Measurements from ENCODE around the gene TC2N. TPM values are rescaled to one million over a fixed set of nuclear protein-coding genes. Genes with fewer than 3 reads are reported as not detected.

Gene TC2N
- total and polyA plus RNA-seq, 2 experiments from 2014 or later: 22.0 to 77.2 TPM

- Histone ChIP-seq H3K4me3 (no peak overlapping the region), H3K4me1 (ENCODE audit: insufficient read depth) (peaks cover 32% of the 10 kb centered on the region), H3K9me2 (replicated peaks; ENCODE audit: insufficient read depth) (no peaks in the 10 kb centered on the region), H3K79me2 (no peaks in the 10 kb centered on the region), H3K4me2 (no peak overlapping the region), H2AFZ (no peak overlapping the region), H3K9me3 (ENCODE audit: low read depth) (no peaks in the 10 kb centered on the region), H3K27me3 (no peaks in the 10 kb centered on the region), H3K36me3 (replicated peaks; ENCODE audit: insufficient read depth, low read depth) (no peaks in the 10 kb centered on the region), H4K20me1 (ENCODE audit: insufficient read depth, poor library complexity, severe bottlenecking) (no peaks in the 10 kb centered on the region), H3K27ac (peak overlapping the region; percentile 81)
- no peak for TF ChIP-seq CTCF (IDR thresholded peaks at IDR 0.05; ENCODE audit: poor library complexity)
- 100% methylated on average over 1 of the region's 1 CpG for WGBS (ENCODE audit: low lambda C conversion rate, missing lambda C conversion rate)
- DNase-seq (ENCODE audit: low spot score): no peak
Measured at GRCh38 chr14:91754185-91754584, 113.2 kb downstream of the TC2N start.

- H3K9me3 ChIP-seq (ENCODE audit: low read depth): no peaks in the 10 kb centered on the region
- no peak overlapping the region for H3K4me2 ChIP-seq
- no peaks in the 10 kb centered on the region for H3K9me2 ChIP-seq (replicated peaks; ENCODE audit: insufficient read depth)
- H3K27ac ChIP-seq: peak overlapping the region; percentile 81
- H3K27me3 ChIP-seq: no peaks in the 10 kb centered on the region
- DNase-seq (ENCODE audit: low spot score): no peak
- TF ChIP-seq CTCF (IDR thresholded peaks at IDR 0.05; ENCODE audit: poor library complexity) (no peak), EZH2phosphoT487 (IDR thresholded peaks at IDR 0.05; ENCODE audit: low read depth, severe bottlenecking, unreplicated experiment) (no peak), EZH2 (IDR thresholded peaks at IDR 0.05; ENCODE audit: borderline replicate concordance) (no peak)
- no peak overlapping the region for H3K4me3 ChIP-seq
- no peaks in the 10 kb centered on the region for H3K36me3 ChIP-seq (replicated peaks; ENCODE audit: insufficient read depth, low read depth)
- H4K20me1 ChIP-seq (ENCODE audit: insufficient read depth, poor library complexity, severe bottlenecking): no peaks in the 10 kb centered on the region
- H3K4me1 ChIP-seq (ENCODE audit: insufficient read depth): peaks cover 32% of the 10 kb centered on the region
- no peaks in the 10 kb centered on the region for H3K79me2 ChIP-seq
- no peak overlapping the region for H2AFZ ChIP-seq
- WGBS (ENCODE audit: low lambda C conversion rate, missing lambda C conversion rate): 79% methylated on average over 4 of the region's 4 CpGs
Measured at GRCh38 chr14:91753501-91754128, 113.7 kb downstream of the TC2N start.

- H3K4me2 ChIP-seq: no peak overlapping the region
- H3K36me3 ChIP-seq (replicated peaks; ENCODE audit: insufficient read depth, low read depth): no peaks in the 10 kb centered on the region
- peak overlapping the region; percentile 81 for H3K27ac ChIP-seq
- no peaks in the 10 kb centered on the region for H3K79me2 ChIP-seq
- H3K9me3 ChIP-seq (ENCODE audit: low read depth): no peaks in the 10 kb centered on the region
- TF ChIP-seq CTCF (IDR thresholded peaks at IDR 0.05; ENCODE audit: poor library complexity): no peak
- no peak for TF ChIP-seq EZH2phosphoT487 (IDR thresholded peaks at IDR 0.05; ENCODE audit: low read depth, severe bottlenecking, unreplicated experiment)
- no peak for TF ChIP-seq EZH2 (IDR thresholded peaks at IDR 0.05; ENCODE audit: borderline replicate concordance)
- H3K4me1 ChIP-seq (ENCODE audit: insufficient read depth): peaks cover 32% of the 10 kb centered on the region
- no peaks in the 10 kb centered on the region for H3K9me2 ChIP-seq (replicated peaks; ENCODE audit: insufficient read depth)
- DNase-seq (ENCODE audit: low spot score): no peak
- 43% methylated on average over 1 of the region's 1 CpG for WGBS (ENCODE audit: low lambda C conversion rate, missing lambda C conversion rate)
- H3K4me3 ChIP-seq: no peak overlapping the region
- no peaks in the 10 kb centered on the region for H3K27me3 ChIP-seq
- no peak overlapping the region for H2AFZ ChIP-seq
- no peaks in the 10 kb centered on the region for H4K20me1 ChIP-seq (ENCODE audit: insufficient read depth, poor library complexity, severe bottlenecking)
Measured at GRCh38 chr14:91752961-91753360, 114.4 kb downstream of the TC2N start.

DNA sequence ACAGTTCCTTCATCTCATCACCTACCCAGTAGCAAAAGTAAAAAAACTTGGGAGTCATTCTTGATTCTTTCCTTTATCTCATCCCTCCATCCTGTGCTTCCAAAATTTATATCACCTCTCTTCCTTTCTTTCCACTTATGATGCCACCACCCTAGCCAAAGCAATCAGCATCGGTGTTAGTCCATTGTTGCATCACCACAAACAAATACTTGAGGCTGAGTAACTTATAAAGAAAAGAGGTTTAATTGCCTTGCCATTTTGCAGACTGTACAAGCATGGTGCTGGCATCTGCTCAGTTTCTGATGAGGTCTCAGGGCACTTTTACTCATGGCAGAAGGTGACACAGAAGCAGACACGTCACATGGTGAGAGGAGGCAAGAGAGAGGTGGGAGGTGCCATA, 115.6 kb downstream of the TC2N start:
- H3K27me3 ChIP-seq: no peaks in the 10 kb centered on the region
- no peaks in the 10 kb centered on the region for H3K79me2 ChIP-seq
- H3K9me3 ChIP-seq (ENCODE audit: low read depth): no peaks in the 10 kb centered on the region
- no peak overlapping the region for H3K27ac ChIP-seq
- H3K9me2 ChIP-seq (replicated peaks; ENCODE audit: insufficient read depth): no peaks in the 10 kb centered on the region
- no peaks in the 10 kb centered on the region for H4K20me1 ChIP-seq (ENCODE audit: insufficient read depth, poor library complexity, severe bottlenecking)
- H2AFZ ChIP-seq: no peak overlapping the region
- WGBS (ENCODE audit: low lambda C conversion rate, missing lambda C conversion rate): 88% methylated on average over 2 of the region's 2 CpGs
- no peak overlapping the region for H3K4me2 ChIP-seq
- H3K4me1 ChIP-seq (ENCODE audit: insufficient read depth): peaks cover 32% of the 10 kb centered on the region
- no peak for DNase-seq (ENCODE audit: low spot score)
- no peaks in the 10 kb centered on the region for H3K36me3 ChIP-seq (replicated peaks; ENCODE audit: insufficient read depth, low read depth)
- no peak overlapping the region for H3K4me3 ChIP-seq
- TF ChIP-seq EZH2 (IDR thresholded peaks at IDR 0.05; ENCODE audit: borderline replicate concordance): no peak
- no peak for TF ChIP-seq CTCF (IDR thresholded peaks at IDR 0.05; ENCODE audit: poor library complexity)
- no peak for TF ChIP-seq EZH2phosphoT487 (IDR thresholded peaks at IDR 0.05; ENCODE audit: low read depth, severe bottlenecking, unreplicated experiment)
